ENCODE data around the gene ARIH2.
A peak's percentile ranks its signal among the peaks of the same experiment; 100 is the strongest.

GRCh38 chr3:49007068-49007770 is 88.6 kb downstream of the ARIH2 start, which contains the start of gene WDR6:
- peak; percentile 34 to 55 (median 44) for TF ChIP-seq CTCF (IDR thresholded peaks at IDR 0.05)
- TF ChIP-seq POLR2A (IDR thresholded peaks at IDR 0.05): peak; percentile 70 to 84

Measured in uterus (tissue), 2 donors.